ENCODE data around the gene CNTFR.
"Not testable (repeated sequence)": the region's sequence is repeated elsewhere in the genome, so short reads cannot be mapped to it uniquely, and the experiment has no call there.

Gene CNTFR

GRCh38 chr9:34589636-34590380 is at the start of gene CNTFR:
TSS of gene CNTFR (minus strand) at chr9:34589724. CDS start at chr9:34568981, 20,743 bp downstream.
- DNase-seq: no peak

- DNase-seq: not testable (repeated sequence)
These were observed 49.8 kb upstream of the CNTFR start for GRCh38 chr9:34639322-34639721.

GRCh38 chr9:34638138-34638445 is 48.6 kb upstream of the CNTFR start:
- DNase-seq: no peak

GRCh38 chr9:34637356-34638137 is 48.0 kb upstream of the CNTFR start, which contains the start of gene SIGMAR1:
TSS of gene SIGMAR1 (minus strand) at chr9:34637787. CDS start at chr9:34637697, 90 bp downstream.
- peak; percentile 96 for DNase-seq

- no peak for DNase-seq
These were observed 47.3 kb upstream of the CNTFR start for GRCh38 chr9:34636791-34637355.

GRCh38 chr9:34635556-34635955 is 46.0 kb upstream of the CNTFR start:
- no peak for DNase-seq

- no peak for DNase-seq
These were observed 45.2 kb upstream of the CNTFR start for GRCh38 chr9:34634551-34635248.

- DNase-seq: peak; percentile 81
These were observed 44.5 kb upstream of the CNTFR start for GRCh38 chr9:34633851-34634550.

GRCh38 chr9:34633166-34633565 is 43.6 kb upstream of the CNTFR start:
- DNase-seq: no peak

GRCh38 chr9:34630402-34631154 is 41.1 kb upstream of the CNTFR start:
- DNase-seq: no peak

GRCh38 chr9:34629491-34629808 is 39.9 kb upstream of the CNTFR start:
- DNase-seq: no peak

GRCh38 chr9:34628656-34629490 is 39.3 kb upstream of the CNTFR start, which contains the start of gene ARID3C:
TSS of gene ARID3C (minus strand) at chr9:34629066. CDS start at chr9:34628014, 1,052 bp downstream.
- DNase-seq: peak; percentile 48

GRCh38 chr9:34627716-34628655 is 38.5 kb upstream of the CNTFR start:
- no peak for DNase-seq

- DNase-seq: no peak
These were observed 35.6 kb upstream of the CNTFR start for GRCh38 chr9:34625186-34625486.

GRCh38 chr9:34624475-34625185 is 35.1 kb upstream of the CNTFR start:
- DNase-seq: no peak

GRCh38 chr9:34623374-34624235 is 34.1 kb upstream of the CNTFR start:
- peak; percentile 21 for DNase-seq

- peak; percentile 95 for DNase-seq
These were observed 30.8 kb upstream of the CNTFR start, which contains the start of gene DCTN3 for GRCh38 chr9:34620061-34620994. TSS of gene DCTN3 (minus strand) at chr9:34620495. CDS start at chr9:34620464, 31 bp downstream.
